Motor neuron (in vitro differentiated cells): ENCODE measurements around the gene TNNI2. TPM values are rescaled to one million over a fixed set of nuclear protein-coding genes. Genes with fewer than 3 reads are reported as not detected.
"Not testable (repeated sequence)": the region's sequence is repeated elsewhere in the genome, so short reads cannot be mapped to it uniquely, and the experiment has no call there.

ENCODE experiments used
- ATAC-seq, 8 experiments: fragments of 200-7000 bp; cut with Tn5 transposase; replicated peaks in 6 of 8; 2 replicates each; pipeline ENCODE4 v1.8.0; 2021; ENCODE audit warnings: mild to moderate bottlenecking in 8 of 8, moderate library complexity in 8 of 8
- H3K27ac ChIP-seq, 2 donors: fragments of 250-450 bp; sonication (Bioruptor Pico); 2 replicates each; pipeline ENCODE4 v1.9.0; 2021; ENCODE audit warnings: antibody characterized with exemption in 2 of 2, mild to moderate bottlenecking in 2 of 2, moderate library complexity in 1 of 2
- H3K4me1 ChIP-seq, 2 donors: fragments of 250-450 bp; sonication (Bioruptor Pico); replicated peaks in 1 of 2; 2 replicates each; pipeline ENCODE4 v1.6.1; 2021; ENCODE audit warnings: antibody characterized with exemption in 2 of 2, mild to moderate bottlenecking in 2 of 2, moderate library complexity in 1 of 2
- H3K4me3 ChIP-seq, 5 donors: fragments of 250-450 bp; sonication (Bioruptor Pico); 2 replicates each; pipeline ENCODE4 v1.9.0; 2021; ENCODE audit warnings: antibody characterized with exemption in 5 of 5, mild to moderate bottlenecking in 5 of 5, moderate library complexity in 4 of 5
- WGBS, 10 experiments: fragments of 450-650 bp; shearing (Covaris generic); methylation state at CpG; one replicate each; pipeline ENCODE4 v1.0.0; 2022; 5-methylcytosine and 5-hydroxymethylcytosine counted together
- in situ Hi-C, 9 experiments: fragments of 400-800 bp; cut with MboI; loops; one replicate each; pipeline ENCODE4 v1.15.0; 2021; ENCODE audit warnings: low sequenced_read_pairs in 9 of 9, low pct_unique_long_range_greater_than_20kb in 2 of 9; ENCODE audit not compliant: unreplicated experiment in 9 of 9
- total RNA-seq, 8 experiments: library from RNA; unstranded; fragments of 300-600 nt; gene quantifications; 2 replicates each; pipeline versions ENCODE4 v1.2.3 to v1.2.4, GENCODE V29; 2022

TNNI2 gene
- total RNA-seq, 8 experiments from 2014 or later: 0.43 TPM; not detected in 7

GRCh38 chr11:1879941-1880720 is 41.4 kb downstream of the TNNI2 start:
- 73 to 100% (median 87%) methylated on average over 1 to 3 of the region's 32 CpGs; no CpG with 5 or more reads in 5 of the 10 experiments for WGBS, 10 experiments
- in situ Hi-C loops: loop anchor here in 1 of 9 experiments (25.0 kb wide), 1 partner anchor 282 kb away; the partner anchor contains the start of genes INS and TH
- peaks cover 4 to 23% of the 10 kb centered on the region in 2 donors for H3K4me1 ChIP-seq
- no peak overlapping the region for H3K27ac ChIP-seq
- no peak overlapping the region for H3K4me3 ChIP-seq
- peak in 2 of 8 experiments; percentile 1 to 4 for ATAC-seq

- WGBS, 10 experiments: 0 to 95% (median 83%) methylated on average over 1 to 4 of the region's 9 CpGs; no CpG with 5 or more reads in 7 of the 10 experiments
- Histone ChIP-seq H3K4me1 (peaks cover 4 to 18% of the 10 kb centered on the region in 2 donors), H3K4me3 (no peak overlapping the region), H3K27ac (no peak overlapping the region)
- ATAC-seq: peak in 2 of 8 experiments; percentile 7 to 11
- in situ Hi-C loops: loop anchor here in 1 of 9 experiments (25.0 kb wide), 1 partner anchor 281 kb away; the partner anchor contains the start of genes INS and TH
Measured at GRCh38 chr11:1880746-1881441, 42.1 kb downstream of the TNNI2 start.

GRCh38 chr11:1881442-1882264 is 42.9 kb downstream of the TNNI2 start:
- in situ Hi-C loops: loop anchor here in 1 of 9 experiments (25.0 kb wide), 1 partner anchor 281 kb away; the partner anchor contains the start of genes INS and TH
- 0 to 60% methylated on average over 1 to 2 of the region's 43 CpGs; no CpG with 5 or more reads in 8 of the 10 experiments for WGBS, 10 experiments
- peak in 3 of 8 experiments; percentile 13 to 30 (median 21) for ATAC-seq
- H3K4me1 ChIP-seq: peaks cover 4 to 14% of the 10 kb centered on the region in 2 donors
- no peak overlapping the region for H3K27ac ChIP-seq
- H3K4me3 ChIP-seq: no peak overlapping the region

GRCh38 chr11:1882265-1883238 is 43.8 kb downstream of the TNNI2 start:
- in situ Hi-C loops: loop anchor here in 1 of 9 experiments (25.0 kb wide), 1 partner anchor 280 kb away; the partner anchor contains the start of genes INS and TH
- Histone ChIP-seq H3K27ac (no peak overlapping the region), H3K4me1 (peaks cover 4 to 8% of the 10 kb centered on the region in 2 donors), H3K4me3 (no peak overlapping the region)
- peak; percentile 56 to 99 (median 98) for ATAC-seq
- WGBS, 10 experiments: 20 to 90% methylated on average over 1 to 2 of the region's 23 CpGs; no CpG with 5 or more reads in 8 of the 10 experiments

GRCh38 chr11:1883346-1884302 is 44.8 kb downstream of the TNNI2 start:
- no peak for ATAC-seq
- no peak overlapping the region for H3K4me3 ChIP-seq
- H3K4me1 ChIP-seq: peaks cover 4 to 7% of the 10 kb centered on the region in 2 donors
- no peak overlapping the region for H3K27ac ChIP-seq
- in situ Hi-C loops: loop anchor here in 1 of 9 experiments (25.0 kb wide), 1 partner anchor 279 kb away; the partner anchor contains the start of genes INS and TH
- WGBS, 10 experiments: 60 to 100% (median 87%) methylated on average over 1 to 5 of the region's 14 CpGs; no CpG with 5 or more reads in 6 of the 10 experiments

- Histone ChIP-seq H3K4me1 (peaks cover 4 to 7% of the 10 kb centered on the region in 2 donors), H3K4me3 (no peak overlapping the region), H3K27ac (no peak overlapping the region)
- 40 to 86% (median 80%) methylated on average over 1 to 3 of the region's 5 CpGs; no CpG with 5 or more reads in 3 of the 10 experiments for WGBS, 10 experiments
- no peak for ATAC-seq
- in situ Hi-C loops: loop anchor here in 1 of 9 experiments (25.0 kb wide), 1 partner anchor 278 kb away; the partner anchor contains the start of genes INS and TH
Measured at GRCh38 chr11:1884303-1884700, 45.5 kb downstream of the TNNI2 start.

GRCh38 chr11:1886551-1886950 is 47.8 kb downstream of the TNNI2 start:
- in situ Hi-C loops: loop anchor here in 1 of 9 experiments (25.0 kb wide), 1 partner anchor 276 kb away; the partner anchor contains the start of genes INS and TH
- not testable (repeated sequence) for H3K4me1 ChIP-seq, H3K27ac ChIP-seq, ATAC-seq, H3K4me3 ChIP-seq
- WGBS, 10 experiments: 55 to 100% (median 70%) methylated on average over 1 to 6 of the region's 13 CpGs; no CpG with 5 or more reads in 6 of the 10 experiments

- ATAC-seq: no peak
- peaks cover 2% of the 10 kb centered on the region in 2 donors for H3K4me1 ChIP-seq
- in situ Hi-C loops: loop anchor here in 1 of 9 experiments (25.0 kb wide), 1 partner anchor 275 kb away; the partner anchor contains the start of genes INS and TH
- no peak overlapping the region for H3K27ac ChIP-seq
- WGBS, 10 experiments: 25 to 80% (median 53%) methylated on average over 1 to 3 of the region's 11 CpGs; no CpG with 5 or more reads in 5 of the 10 experiments
- H3K4me3 ChIP-seq: no peak overlapping the region
Measured at GRCh38 chr11:1887451-1888346, 48.9 kb downstream of the TNNI2 start.

- Histone ChIP-seq H3K27ac (no peak overlapping the region), H3K4me3 (no peak overlapping the region), H3K4me1 (no peaks in the 10 kb centered on the region)
- in situ Hi-C loops: loop anchor here in 1 of 9 experiments (25.0 kb wide), 1 partner anchor 274 kb away; the partner anchor contains the start of genes INS and TH
- 80% methylated on average over 1 of the region's 9 CpGs; no CpG with 5 or more reads in 9 of the 10 experiments for WGBS, 10 experiments
- peak in 2 of 8 experiments; percentile 3 to 49 for ATAC-seq
Measured at GRCh38 chr11:1888347-1888753, 49.6 kb downstream of the TNNI2 start.
